ENCODE data around the gene OR51Q1. TPM values are rescaled to one million over a fixed set of nuclear protein-coding genes. Genes with fewer than 3 reads are reported as not detected.

OR51Q1 gene
- total RNA-seq, result not detected
- polyA plus RNA-seq, result not detected
- long read RNA-seq, donor 1, result 0 reads
- long read RNA-seq, donor 2, result 0 reads

GRCh38 chr11:5421811-5422210, at the start of gene OR51Q1:
TSS of gene OR51Q1 (plus strand) at chr11:5422111. CDS start at chr11:5422201, 90 bp downstream.
- 87 to 94% (median 91%) methylated on average over 1 of the region's 1 CpG for WGBS, 5 donors
- H3K9me3 ChIP-seq, result peaks cover 0 to 4% (median 0%) of the 10 kb centered on the region in 8 donors
- H3K27ac ChIP-seq, result no peak within 1 kb of the TSS
- H3K4me1 ChIP-seq, result no peaks in the 10 kb centered on the region
- peaks cover 0 to 4% (median 0%) of the 10 kb centered on the region in 7 donors for H3K27me3 ChIP-seq (replicated peaks in 1 of 7)
- intact Hi-C loops (cut with DNase I; ENCODE audit: low total_unique reads), result no loop called here
- no peaks in the 10 kb centered on the region for H3K36me3 ChIP-seq
- no peak for DNase-seq
- no peak for TF ChIP-seq POLR2A (IDR thresholded peaks at IDR 0.05)
- H3K4me3 ChIP-seq, result no peak within 1 kb of the TSS

GRCh38 chr11:5380740-5381342, 41.1 kb upstream of the OR51Q1 start:
- intact Hi-C loops (cut with DNase I; ENCODE audit: low total_unique reads), result no loop called here
- TF ChIP-seq CTCF (IDR thresholded peaks at IDR 0.05 in 8 of 11, conservative IDR thresholded peaks at IDR 0.05 in 3 of 11), result peak in 10 of 11 experiments; percentile 20 to 68 (median 48)
- TF ChIP-seq POLR2A (IDR thresholded peaks at IDR 0.05), result no peak
- no peak for TF ChIP-seq POLR2AphosphoS5 (IDR thresholded peaks at IDR 0.05)
- no peak overlapping the region for H3K4me3 ChIP-seq
- H3K36me3 ChIP-seq, result no peaks in the 10 kb centered on the region
- H3K27me3 ChIP-seq (replicated peaks in 1 of 7), result no peaks in the 10 kb centered on the region
- WGBS, 5 donors, result 72 to 80% (median 79%) methylated on average over 4 of the region's 4 CpGs
- H3K9me3 ChIP-seq, result peaks cover 0 to 4% (median 0%) of the 10 kb centered on the region in 8 donors
- DNase-seq, result no peak
- H3K27ac ChIP-seq, result no peak overlapping the region
- H3K4me1 ChIP-seq, result no peaks in the 10 kb centered on the region

- Histone ChIP-seq H3K4me1 (no peaks in the 10 kb centered on the region), H3K27me3 (replicated peaks in 1 of 7) (no peaks in the 10 kb centered on the region), H3K36me3 (no peaks in the 10 kb centered on the region), H3K9me3 (no peaks in the 10 kb centered on the region), H3K27ac (no peak within 1 kb of the TSS), H3K4me3 (no peak within 1 kb of the TSS)
- TF ChIP-seq CTCF (IDR thresholded peaks at IDR 0.05 in 8 of 11, conservative IDR thresholded peaks at IDR 0.05 in 3 of 11), result no peak
- TF ChIP-seq POLR2AphosphoS5 (IDR thresholded peaks at IDR 0.05), result no peak
- no peak for TF ChIP-seq POLR2A (IDR thresholded peaks at IDR 0.05)
- intact Hi-C loops (cut with DNase I; ENCODE audit: low total_unique reads), result no loop called here
- WGBS, 5 donors, result 52 to 80% (median 59%) methylated on average over 1 of the region's 1 CpG
- no peak for DNase-seq
These were observed 38.3 kb upstream of the OR51Q1 start, which contains the start of gene OR51M1 for GRCh38 chr11:5383576-5383975. TSS of gene OR51M1 (plus strand) at chr11:5383812. CDS start at chr11:5389399, 5,587 bp downstream.

- TF ChIP-seq POLR2AphosphoS5 (IDR thresholded peaks at IDR 0.05) (no peak), CTCF (IDR thresholded peaks at IDR 0.05 in 8 of 11, conservative IDR thresholded peaks at IDR 0.05 in 3 of 11) (no peak), POLR2A (IDR thresholded peaks at IDR 0.05) (no peak)
- intact Hi-C loops (cut with DNase I; ENCODE audit: low total_unique reads), result no loop called here
- 68 to 94% (median 74%) methylated on average over 2 of the region's 2 CpGs for WGBS, 5 donors
These were observed 37.6 kb upstream of the OR51Q1 start for GRCh38 chr11:5384335-5384734.

More at GRCh38 chr11:5384335-5384734, 37.6 kb upstream of the OR51Q1 start:
- no peaks in the 10 kb centered on the region for H3K36me3 ChIP-seq
- no peaks in the 10 kb centered on the region for H3K27me3 ChIP-seq (replicated peaks in 1 of 7)
- no peak for DNase-seq
- no peaks in the 10 kb centered on the region for H3K9me3 ChIP-seq
- no peak overlapping the region for H3K27ac ChIP-seq
- no peak overlapping the region for H3K4me3 ChIP-seq
- H3K4me1 ChIP-seq, result no peaks in the 10 kb centered on the region
